ENCODE data around the gene SHQ1. TPM values are rescaled to one million over a fixed set of nuclear protein-coding genes. Genes with fewer than 3 reads are reported as not detected.

The SHQ1 gene
- total RNA-seq, 1 experiment from 2014 or later, result 22.3 TPM

DNA sequence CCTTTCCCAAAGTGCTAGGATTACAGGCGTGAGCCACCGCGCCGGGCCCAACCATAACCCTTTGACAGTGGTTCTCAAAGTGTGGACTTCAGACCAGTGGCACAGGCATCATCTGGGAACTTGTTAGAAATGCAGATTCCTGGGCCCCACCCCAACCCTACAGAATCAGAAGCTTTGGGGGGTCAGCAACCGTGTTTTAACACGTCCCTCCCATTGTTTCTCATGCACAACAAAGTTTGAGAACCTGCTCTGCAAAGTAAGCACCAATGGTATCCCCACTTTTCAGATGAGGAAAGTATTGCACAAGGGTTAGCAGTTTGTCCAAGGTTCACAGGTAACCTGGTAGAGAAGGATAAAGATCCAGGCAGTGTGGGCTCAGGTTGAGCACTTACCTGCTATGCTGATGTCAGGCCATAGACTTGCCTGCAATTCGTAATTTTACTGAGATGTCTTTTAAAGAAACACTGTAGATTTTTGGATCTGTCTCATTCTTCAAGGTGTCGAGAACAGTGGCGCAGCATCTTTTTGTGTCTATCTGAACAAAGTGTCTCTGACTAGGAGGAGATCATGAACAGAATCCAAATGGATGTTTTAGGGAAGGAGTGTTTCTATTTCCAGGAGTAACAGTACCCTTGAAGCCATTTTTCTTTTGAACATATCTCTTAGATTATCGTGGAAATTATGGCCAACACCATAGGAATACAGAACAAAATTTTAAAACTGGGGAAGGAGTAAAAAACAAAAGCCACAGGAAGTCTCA lies 42.1 kb upstream of the SHQ1 start:
- no peaks in the 10 kb centered on the region for H3K9me2 ChIP-seq (replicated peaks; ENCODE audit: insufficient read depth, low read length)
- H3K27me3 ChIP-seq (ENCODE audit: low read length), result 0 out of 2 replicates have a peak, but pooled peaks cover 3% of the 10 kb centered on the region
- H3K4me2 ChIP-seq (ENCODE audit: low read depth, low read length, poor library complexity, severe bottlenecking), result no peak overlapping the region
- no peak for DNase-seq
- H3K9ac ChIP-seq (ENCODE audit: low read length), result no peak overlapping the region
- no peak overlapping the region for H2AFZ ChIP-seq (ENCODE audit: low read length)
- H4K20me1 ChIP-seq (ENCODE audit: insufficient read depth, low read depth, low read length), result no peaks in the 10 kb centered on the region
- H3K36me3 ChIP-seq (ENCODE audit: insufficient read depth, low read length), result no peaks in the 10 kb centered on the region
- no peaks in the 10 kb centered on the region for H3K79me2 ChIP-seq (ENCODE audit: low read length)
- H3K4me1 ChIP-seq (ENCODE audit: low read length), result peaks cover 13% of the 10 kb centered on the region
- no peak overlapping the region for H3K4me3 ChIP-seq (ENCODE audit: low read length)
- no peaks in the 10 kb centered on the region for H3K9me3 ChIP-seq (ENCODE audit: low read length)
- H3K27ac ChIP-seq (ENCODE audit: low read length), result no peak overlapping the region

DNA sequence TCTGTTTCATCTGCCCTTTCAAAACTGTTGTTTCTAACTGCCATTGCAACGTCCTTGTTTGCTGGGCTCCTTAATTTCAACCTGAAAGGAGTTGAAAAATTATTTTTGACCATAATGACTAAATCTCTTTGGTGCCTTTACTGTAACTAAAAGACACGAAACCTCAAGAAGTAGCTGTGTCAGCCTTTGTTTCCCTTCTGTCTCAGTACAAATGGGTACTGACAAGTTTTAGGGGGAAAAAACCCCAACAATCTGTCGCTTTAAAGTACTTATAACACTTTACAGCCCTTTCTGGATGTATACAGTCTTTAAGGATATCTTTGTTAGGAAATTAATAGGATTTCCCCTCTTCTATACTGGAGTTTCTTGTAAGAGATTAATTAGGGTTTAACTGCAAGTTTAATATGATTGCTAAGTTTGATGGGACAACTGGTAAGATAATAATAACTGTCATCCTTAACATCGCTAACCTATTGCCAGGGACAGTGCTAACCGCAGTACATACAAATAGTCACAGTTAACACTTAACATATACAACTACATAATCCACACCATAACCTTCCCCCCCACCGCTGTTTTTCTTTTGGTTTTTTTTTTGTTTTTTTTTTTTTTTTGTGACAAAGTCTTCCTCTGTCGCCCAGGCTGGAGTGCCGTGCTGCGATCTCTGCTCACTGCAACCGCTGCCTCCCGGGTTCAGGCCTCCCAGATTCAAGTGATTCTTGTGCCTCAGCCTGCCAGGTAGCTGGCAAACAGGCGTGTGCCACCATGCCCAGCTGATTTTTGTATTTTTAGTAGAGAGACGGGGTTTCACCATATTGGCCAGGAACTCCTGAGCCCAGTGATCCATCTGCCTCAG lies 41.3 kb upstream of the SHQ1 start:
- 0 out of 2 replicates have a peak, but pooled peaks cover 3% of the 10 kb centered on the region for H3K27me3 ChIP-seq (ENCODE audit: low read length)
- no peaks in the 10 kb centered on the region for H3K9me3 ChIP-seq (ENCODE audit: low read length)
- H3K79me2 ChIP-seq (ENCODE audit: low read length), result no peaks in the 10 kb centered on the region
- no peak overlapping the region for H3K4me3 ChIP-seq (ENCODE audit: low read length)
- H3K9ac ChIP-seq (ENCODE audit: low read length), result no peak overlapping the region
- H3K9me2 ChIP-seq (replicated peaks; ENCODE audit: insufficient read depth, low read length), result no peaks in the 10 kb centered on the region
- no peaks in the 10 kb centered on the region for H3K36me3 ChIP-seq (ENCODE audit: insufficient read depth, low read length)
- H3K4me2 ChIP-seq (ENCODE audit: low read depth, low read length, poor library complexity, severe bottlenecking), result no peak overlapping the region
- H4K20me1 ChIP-seq (ENCODE audit: insufficient read depth, low read depth, low read length), result no peaks in the 10 kb centered on the region
- no peak overlapping the region for H2AFZ ChIP-seq (ENCODE audit: low read length)
- H3K4me1 ChIP-seq (ENCODE audit: low read length), result peaks cover 8% of the 10 kb centered on the region
- no peak for DNase-seq
- no peak overlapping the region for H3K27ac ChIP-seq (ENCODE audit: low read length)

DNA sequence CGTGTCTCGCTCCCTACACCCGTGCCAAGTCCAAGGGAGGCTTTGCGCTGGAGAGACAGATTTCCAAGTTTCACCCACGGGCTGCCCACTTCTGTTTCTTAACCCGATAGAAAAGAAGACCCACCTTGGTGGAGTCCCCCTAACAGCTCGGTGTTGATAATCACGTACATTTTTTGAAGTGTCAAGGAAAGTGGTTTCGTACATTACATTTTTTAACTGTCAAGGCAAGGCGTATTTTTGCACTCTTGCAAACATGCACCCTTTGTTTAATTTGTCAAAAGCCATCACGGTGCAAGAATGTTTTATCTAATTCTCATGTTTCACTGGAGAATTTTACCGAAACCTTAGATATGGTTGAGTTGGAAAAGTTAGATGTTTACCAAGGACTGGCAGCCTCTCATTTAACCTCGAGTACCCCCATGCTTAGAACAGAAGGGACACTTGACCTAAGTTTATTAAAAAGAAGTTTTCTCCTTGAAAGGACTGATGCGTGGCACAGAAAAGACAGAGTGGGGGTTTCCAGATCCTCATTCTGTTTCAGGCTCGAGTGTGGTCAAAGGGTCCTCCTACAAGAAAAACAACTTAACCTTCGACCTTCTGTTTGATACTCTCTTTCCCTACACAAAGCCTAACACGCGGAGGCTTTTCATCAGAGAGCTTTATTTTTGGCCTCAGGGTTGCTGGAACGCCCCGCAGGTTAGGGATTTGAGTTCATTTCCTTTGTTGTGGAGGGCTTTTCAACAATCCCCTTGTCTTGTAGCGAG lies 40.5 kb upstream of the SHQ1 start:
- Histone ChIP-seq H3K27me3 (ENCODE audit: low read length) (0 out of 2 replicates have a peak, but pooled peaks cover 3% of the 10 kb centered on the region), H2AFZ (ENCODE audit: low read length) (no peak overlapping the region), H3K9ac (ENCODE audit: low read length) (no peak overlapping the region), H3K4me2 (ENCODE audit: low read depth, low read length, poor library complexity, severe bottlenecking) (peak overlapping the region; percentile 43), H4K20me1 (ENCODE audit: insufficient read depth, low read depth, low read length) (no peaks in the 10 kb centered on the region), H3K9me3 (ENCODE audit: low read length) (no peaks in the 10 kb centered on the region), H3K9me2 (replicated peaks; ENCODE audit: insufficient read depth, low read length) (no peaks in the 10 kb centered on the region), H3K27ac (ENCODE audit: low read length) (no peak overlapping the region), H3K36me3 (ENCODE audit: insufficient read depth, low read length) (no peaks in the 10 kb centered on the region), H3K79me2 (ENCODE audit: low read length) (no peaks in the 10 kb centered on the region), H3K4me3 (ENCODE audit: low read length) (no peak overlapping the region), H3K4me1 (ENCODE audit: low read length) (peaks cover 8% of the 10 kb centered on the region)
- DNase-seq, result no peak

DNA sequence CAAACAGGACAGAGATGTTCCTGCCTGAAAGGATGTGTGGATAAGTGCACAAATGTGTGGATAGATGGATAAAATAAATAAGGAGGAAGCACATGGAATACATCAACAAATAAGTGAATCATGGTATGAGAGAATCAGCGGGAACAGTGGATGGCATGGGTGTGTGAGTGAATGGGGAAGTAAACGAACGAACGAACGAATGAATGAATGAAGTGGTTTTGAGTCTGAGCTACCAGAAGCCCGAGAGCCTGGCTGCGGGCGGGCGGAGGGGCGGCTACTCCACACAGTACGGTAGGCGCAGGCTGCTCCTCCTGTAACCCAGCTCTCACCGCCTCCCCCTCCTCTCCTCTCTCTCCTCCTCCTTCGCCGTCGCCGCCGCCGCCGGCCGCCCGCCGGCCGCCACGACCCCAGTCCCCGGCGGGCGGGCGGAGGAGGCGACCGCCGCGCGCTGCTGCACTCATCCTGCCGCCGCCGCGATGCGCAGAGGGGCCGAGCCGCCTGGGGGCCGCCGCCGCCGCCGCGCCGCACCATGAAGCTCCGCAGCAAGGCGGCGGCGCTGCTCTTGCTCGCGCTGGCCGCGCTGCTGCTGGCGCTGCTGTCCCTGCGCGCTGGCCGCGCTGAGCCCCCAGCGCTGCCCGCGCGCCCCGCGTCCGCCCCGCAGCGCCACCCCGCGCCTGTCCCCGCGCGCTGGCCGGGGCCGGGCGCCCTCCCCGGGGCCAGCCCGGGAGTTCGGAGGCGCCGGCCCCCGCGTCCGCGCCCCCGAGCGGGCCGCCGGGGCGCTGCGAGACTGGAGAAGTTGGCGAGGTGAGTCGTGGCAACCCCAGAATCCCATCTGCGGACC lies 39.7 kb upstream of the SHQ1 start, which contains the start of gene GXYLT2:
Gene GXYLT2 (plus strand): TSS at position 342 of the 841 bp plus-strand sequence. CDS start 188 bp downstream, at position 530.
- Histone ChIP-seq H3K36me3 (ENCODE audit: insufficient read depth, low read length) (no peaks in the 10 kb centered on the region), H3K4me3 (ENCODE audit: low read length) (peak within 1 kb of the TSS; percentile 41), H3K4me1 (ENCODE audit: low read length) (peaks cover 8% of the 10 kb centered on the region), H3K9me3 (ENCODE audit: low read length) (no peaks in the 10 kb centered on the region), H3K27ac (ENCODE audit: low read length) (no peak within 1 kb of the TSS), H3K79me2 (ENCODE audit: low read length) (no peaks in the 10 kb centered on the region), H3K27me3 (ENCODE audit: low read length) (0 out of 2 replicates have a peak, but pooled peaks cover 3% of the 10 kb centered on the region), H2AFZ (ENCODE audit: low read length) (no peak within 1 kb of the TSS), H3K9ac (ENCODE audit: low read length) (no peak within 1 kb of the TSS), H3K4me2 (ENCODE audit: low read depth, low read length, poor library complexity, severe bottlenecking) (peak within 1 kb of the TSS; percentile 43), H4K20me1 (ENCODE audit: insufficient read depth, low read depth, low read length) (no peaks in the 10 kb centered on the region), H3K9me2 (replicated peaks; ENCODE audit: insufficient read depth, low read length) (no peaks in the 10 kb centered on the region)
- DNase-seq, result peak; percentile 67

DNA sequence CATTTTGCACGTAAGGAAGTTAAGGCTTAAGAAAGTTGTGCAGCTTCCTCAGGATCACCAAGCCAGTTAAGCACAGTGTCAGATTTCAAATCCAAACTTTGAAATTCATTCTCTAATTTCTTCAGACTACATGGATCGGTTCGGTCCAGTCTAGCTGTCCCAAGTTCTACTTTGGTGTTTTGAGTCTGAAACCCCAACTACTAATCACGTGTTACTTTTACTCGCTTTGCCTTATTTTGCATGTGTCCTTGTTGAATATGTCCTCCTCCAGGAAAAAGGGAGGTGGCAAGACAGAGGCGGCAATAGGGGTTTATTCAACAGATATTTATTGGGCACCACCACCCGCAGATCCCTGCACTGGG lies 39.1 kb upstream of the SHQ1 start:
- no peak overlapping the region for H3K27ac ChIP-seq (ENCODE audit: low read length)
- no peaks in the 10 kb centered on the region for H3K79me2 ChIP-seq (ENCODE audit: low read length)
- H3K9ac ChIP-seq (ENCODE audit: low read length), result no peak overlapping the region
- H3K9me3 ChIP-seq (ENCODE audit: low read length), result no peaks in the 10 kb centered on the region
- no peaks in the 10 kb centered on the region for H3K9me2 ChIP-seq (replicated peaks; ENCODE audit: insufficient read depth, low read length)
- H4K20me1 ChIP-seq (ENCODE audit: insufficient read depth, low read depth, low read length), result no peaks in the 10 kb centered on the region
- H3K4me1 ChIP-seq (ENCODE audit: low read length), result peaks cover 8% of the 10 kb centered on the region
- H3K27me3 ChIP-seq (ENCODE audit: low read length), result 0 out of 2 replicates have a peak, but pooled peaks cover 3% of the 10 kb centered on the region
- no peaks in the 10 kb centered on the region for H3K36me3 ChIP-seq (ENCODE audit: insufficient read depth, low read length)
- H3K4me2 ChIP-seq (ENCODE audit: low read depth, low read length, poor library complexity, severe bottlenecking), result peak overlapping the region; percentile 43
- H3K4me3 ChIP-seq (ENCODE audit: low read length), result peak overlapping the region; percentile 41
- H2AFZ ChIP-seq (ENCODE audit: low read length), result no peak overlapping the region
- no peak for DNase-seq

DNA sequence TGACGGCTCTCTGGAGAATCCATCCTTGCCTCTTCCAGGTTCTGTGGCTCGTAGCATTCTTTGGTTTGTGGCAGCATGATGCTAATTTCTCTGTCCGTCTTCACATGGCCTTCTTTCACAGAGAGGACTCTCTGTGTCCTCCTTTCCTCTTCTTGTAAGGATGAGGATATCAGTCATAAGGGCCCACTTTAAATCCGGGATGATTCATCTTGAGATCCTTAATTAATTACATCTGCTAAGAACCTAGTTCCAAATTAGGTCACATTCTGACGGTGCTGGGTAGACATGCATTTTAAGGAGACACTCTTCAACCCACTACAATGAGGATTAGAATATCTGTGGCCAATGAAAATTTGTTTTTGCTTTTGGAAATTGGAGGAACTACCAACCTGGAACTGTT lies 23.9 kb upstream of the SHQ1 start:
- Histone ChIP-seq H3K36me3 (ENCODE audit: insufficient read depth, low read length) (no peaks in the 10 kb centered on the region), H3K9me2 (replicated peaks; ENCODE audit: insufficient read depth, low read length) (no peaks in the 10 kb centered on the region), H3K79me2 (ENCODE audit: low read length) (no peaks in the 10 kb centered on the region), H4K20me1 (ENCODE audit: insufficient read depth, low read depth, low read length) (no peaks in the 10 kb centered on the region), H2AFZ (ENCODE audit: low read length) (no peak overlapping the region), H3K27me3 (ENCODE audit: low read length) (no peaks in the 10 kb centered on the region), H3K9ac (ENCODE audit: low read length) (no peak overlapping the region), H3K9me3 (ENCODE audit: low read length) (no peaks in the 10 kb centered on the region), H3K4me3 (ENCODE audit: low read length) (no peak overlapping the region), H3K27ac (ENCODE audit: low read length) (no peak overlapping the region), H3K4me1 (ENCODE audit: low read length) (no peaks in the 10 kb centered on the region), H3K4me2 (ENCODE audit: low read depth, low read length, poor library complexity, severe bottlenecking) (no peak overlapping the region)
- no peak for DNase-seq

DNA sequence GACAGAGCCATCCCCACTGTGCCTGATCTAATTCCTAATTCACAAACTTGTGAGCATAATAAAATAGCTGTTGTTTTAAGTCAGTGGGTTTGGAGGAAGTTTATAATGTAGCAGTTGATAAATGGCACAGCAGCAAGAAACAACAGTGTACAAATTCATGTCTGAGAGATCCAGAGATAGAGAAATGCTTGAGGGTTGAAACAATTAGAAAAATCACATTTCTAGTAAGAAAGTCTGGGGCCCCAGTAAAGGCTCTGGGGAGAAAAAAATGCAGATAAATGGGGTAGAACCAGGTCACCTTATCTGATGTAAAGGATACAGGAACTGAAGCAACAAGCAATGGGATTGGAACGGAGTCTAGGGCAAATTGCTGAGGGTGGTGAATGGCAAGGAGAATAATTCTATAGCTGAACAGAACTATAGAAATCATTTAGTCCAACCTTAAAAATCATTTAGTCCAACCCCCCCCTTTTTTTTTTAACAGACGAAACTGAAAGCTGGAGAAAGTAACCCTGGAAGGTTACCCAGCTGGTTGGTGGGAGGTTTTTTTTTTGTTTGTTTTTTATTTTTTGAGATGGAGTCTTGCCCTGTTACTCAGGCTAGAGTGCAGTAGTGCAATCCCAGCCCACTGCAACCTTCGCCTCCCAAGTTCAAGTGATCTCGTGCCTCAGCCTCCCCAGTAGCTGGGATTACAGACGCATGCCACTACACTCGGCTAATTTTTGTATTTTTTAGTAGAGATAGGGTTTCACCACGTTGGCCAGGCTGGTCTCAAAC lies 14.3 kb upstream of the SHQ1 start:
- DNase-seq, result no peak
- Histone ChIP-seq H3K4me1 (ENCODE audit: low read length) (no peaks in the 10 kb centered on the region), H3K79me2 (ENCODE audit: low read length) (no peaks in the 10 kb centered on the region), H3K9me2 (replicated peaks; ENCODE audit: insufficient read depth, low read length) (no peaks in the 10 kb centered on the region), H3K9ac (ENCODE audit: low read length) (no peak overlapping the region), H2AFZ (ENCODE audit: low read length) (no peak overlapping the region), H3K4me3 (ENCODE audit: low read length) (no peak overlapping the region), H3K36me3 (ENCODE audit: insufficient read depth, low read length) (no peaks in the 10 kb centered on the region), H3K4me2 (ENCODE audit: low read depth, low read length, poor library complexity, severe bottlenecking) (no peak overlapping the region), H3K27ac (ENCODE audit: low read length) (no peak overlapping the region), H4K20me1 (ENCODE audit: insufficient read depth, low read depth, low read length) (no peaks in the 10 kb centered on the region), H3K9me3 (ENCODE audit: low read length) (no peaks in the 10 kb centered on the region), H3K27me3 (ENCODE audit: low read length) (no peaks in the 10 kb centered on the region)
